Stimulated activated naive B cell treated with anti-CD40 and anti-IgM and Interleukin-4, amounts not matched to agents 10 μg/mL and 1 μg/mL and 100 μg/mL, for 72 hours (primary cell): ENCODE data around the gene DRC3.

Source experiments
- ATAC-seq, 2 donors: fragments of 150-1000 bp; cut with Tn5 transposase; replicated peaks; 2 replicates each; pipeline ENCODE4 v1.10.0; 2021; ENCODE audit warnings: moderate library complexity in 1 of 2
- DNase-seq: peaks from one replicate; pipeline ENCODE4 v3.0.0; 2021
- H3K27ac Mint-ChIP-seq: one replicate; pipeline ENCODE4 v1.8.0; 2022; ENCODE audit warnings: mild to moderate bottlenecking, mixed read lengths
- H3K27me3 Mint-ChIP-seq, 2 donors: one replicate each; pipeline ENCODE4 v1.8.0; 2022; ENCODE audit warnings: mixed read lengths in 2 of 2
- H3K36me3 Mint-ChIP-seq, 2 donors: one replicate each; pipeline ENCODE4 v1.8.0; 2022; ENCODE audit warnings: mixed read lengths in 2 of 2, mild to moderate bottlenecking in 1 of 2
- H3K4me1 Mint-ChIP-seq, 2 donors: one replicate each; pipeline ENCODE4 v1.8.0; 2022; ENCODE audit warnings: mixed read lengths in 2 of 2, mild to moderate bottlenecking in 1 of 2
- H3K4me3 Mint-ChIP-seq, 2 donors: one replicate each; pipeline ENCODE4 v1.8.0; 2022; ENCODE audit warnings: mild to moderate bottlenecking in 2 of 2, mixed read lengths in 2 of 2, moderate library complexity in 1 of 2
- H3K9me3 Mint-ChIP-seq, 2 donors: one replicate each; pipeline ENCODE4 v1.8.0; 2022; ENCODE audit warnings: mixed read lengths in 2 of 2, mild to moderate bottlenecking in 1 of 2

The DRC3 gene, protein sequence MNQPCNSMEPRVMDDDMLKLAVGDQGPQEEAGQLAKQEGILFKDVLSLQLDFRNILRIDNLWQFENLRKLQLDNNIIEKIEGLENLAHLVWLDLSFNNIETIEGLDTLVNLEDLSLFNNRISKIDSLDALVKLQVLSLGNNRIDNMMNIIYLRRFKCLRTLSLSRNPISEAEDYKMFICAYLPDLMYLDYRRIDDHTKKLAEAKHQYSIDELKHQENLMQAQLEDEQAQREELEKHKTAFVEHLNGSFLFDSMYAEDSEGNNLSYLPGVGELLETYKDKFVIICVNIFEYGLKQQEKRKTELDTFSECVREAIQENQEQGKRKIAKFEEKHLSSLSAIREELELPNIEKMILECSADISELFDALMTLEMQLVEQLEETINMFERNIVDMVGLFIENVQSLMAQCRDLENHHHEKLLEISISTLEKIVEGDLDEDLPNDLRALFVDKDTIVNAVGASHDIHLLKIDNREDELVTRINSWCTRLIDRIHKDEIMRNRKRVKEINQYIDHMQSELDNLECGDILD

DNA sequence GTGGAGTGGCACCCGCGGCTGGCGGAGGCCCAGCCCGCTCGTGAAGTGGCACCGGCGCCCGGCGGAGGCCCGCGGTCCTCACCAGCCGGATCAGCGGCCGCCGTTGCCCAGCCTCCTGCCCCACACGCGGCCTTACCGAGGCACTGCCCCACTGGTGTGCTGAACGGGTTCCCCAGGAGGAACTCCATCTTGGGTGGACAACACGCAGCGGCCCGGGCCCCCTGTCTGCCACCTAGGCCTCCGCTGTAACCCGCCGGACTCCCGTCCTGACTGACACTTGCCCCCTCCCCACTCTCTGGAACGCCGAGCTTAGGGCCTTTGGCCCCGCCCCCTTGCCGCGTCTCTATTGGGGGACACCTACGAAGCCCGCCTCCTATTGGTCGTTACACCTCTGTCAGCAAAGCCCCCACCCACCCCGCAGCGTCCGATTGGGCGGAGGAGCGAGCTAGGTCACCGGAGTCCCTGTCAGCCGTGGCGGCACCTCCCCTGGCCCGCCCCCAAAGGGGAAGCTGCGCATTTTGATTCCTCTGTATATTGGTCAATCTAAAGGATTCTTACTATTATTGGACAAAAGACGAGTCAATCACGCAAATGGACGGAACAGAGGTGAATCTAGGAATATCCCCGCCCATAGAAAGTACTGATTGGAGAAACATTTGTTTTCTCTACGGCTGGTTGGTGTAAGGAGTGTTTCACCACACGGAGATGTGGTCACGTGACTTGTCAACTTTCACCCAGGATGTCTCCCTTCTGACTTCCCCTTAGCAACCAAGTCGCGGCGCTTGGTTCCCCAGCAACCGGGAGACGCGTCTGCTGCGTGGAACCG is at the start of gene DRC3, which contains the start of gene TOM1L2:
Gene DRC3, plus strand, starts transcription at position 737 of the 826 bp plus-strand sequence. CDS start 4,737 bp downstream, outside the sequence.
Gene TOM1L2, minus strand, starts transcription at position 275 of the 826 bp plus-strand sequence. Its CDS starts 87 bp downstream, at position 188.
- ATAC-seq (peak; percentile 97), DNase-seq (peak; percentile 100)
- H3K36me3 Mint-ChIP-seq = no peaks in the 10 kb centered on the region
- no peaks in the 10 kb centered on the region for H3K27me3 Mint-ChIP-seq
- H3K9me3 Mint-ChIP-seq = no peaks in the 10 kb centered on the region
- H3K4me1 Mint-ChIP-seq = peaks cover 10 to 14% of the 10 kb centered on the region in 2 donors
- H3K4me3 Mint-ChIP-seq = peak within 1 kb of the TSS; percentile 96
- H3K27ac Mint-ChIP-seq = peak within 1 kb of the TSS; percentile 98

DNA sequence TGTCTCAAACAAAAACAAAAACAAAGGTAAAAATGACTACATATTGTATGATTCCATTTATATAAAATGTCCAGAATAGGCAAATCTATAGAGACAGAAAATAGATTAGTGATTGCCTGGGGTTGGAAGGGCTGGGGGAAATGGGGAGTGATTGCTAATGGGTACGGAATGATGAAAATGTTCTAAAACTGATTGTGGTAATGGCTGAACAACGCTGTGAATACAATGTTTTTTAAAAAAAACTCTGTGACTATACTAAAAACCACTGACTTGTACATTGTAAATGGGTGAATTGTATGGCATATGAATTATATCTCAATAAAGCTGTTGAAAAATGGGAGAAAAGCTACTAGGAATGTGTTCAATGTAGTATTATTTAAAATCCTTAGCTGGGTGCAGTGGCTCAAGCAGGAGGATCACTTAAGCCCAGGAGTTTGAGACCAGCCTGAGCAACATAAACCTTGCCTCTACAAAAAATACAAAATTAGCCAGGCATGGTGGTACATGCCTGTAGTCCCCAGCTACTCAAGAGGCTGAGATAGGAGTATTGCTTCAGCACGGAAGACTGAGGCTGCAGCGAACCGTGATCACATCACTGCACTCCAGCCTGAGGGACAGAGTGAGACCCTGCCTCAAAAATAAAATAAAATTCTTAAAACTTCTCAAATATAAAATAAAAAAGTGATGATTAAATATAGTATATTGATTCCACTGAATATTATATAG is 48.4 kb upstream of the DRC3 start:
- ATAC-seq (no peak), DNase-seq (no peak)
- H3K36me3 Mint-ChIP-seq = peaks cover 0 to 2% of the 10 kb centered on the region in 2 donors
- H3K27ac Mint-ChIP-seq = no peak overlapping the region
- H3K4me1 Mint-ChIP-seq = peaks cover 9 to 14% of the 10 kb centered on the region in 2 donors
- no peaks in the 10 kb centered on the region for H3K27me3 Mint-ChIP-seq
- H3K9me3 Mint-ChIP-seq = peaks cover 0 to 2% of the 10 kb centered on the region in 2 donors
- no peak overlapping the region for H3K4me3 Mint-ChIP-seq

DNA sequence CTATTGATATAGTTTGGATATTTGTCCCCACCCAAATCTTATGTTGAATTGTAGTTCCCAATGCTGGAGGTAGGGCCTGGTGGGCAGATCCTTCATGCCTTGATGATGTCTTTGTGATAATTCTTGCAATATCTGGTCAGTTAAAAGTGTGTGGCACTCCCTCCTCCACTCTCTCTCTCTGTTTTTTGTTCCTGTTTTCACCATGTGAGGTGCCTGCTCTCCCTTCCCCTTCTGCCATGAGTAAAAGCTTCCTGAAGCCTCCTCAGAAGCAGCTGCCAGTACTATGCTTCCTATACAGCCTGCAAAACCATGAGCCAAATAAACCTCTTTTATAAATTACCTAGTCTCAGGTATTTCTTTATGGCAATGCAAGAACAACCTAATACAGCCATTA is 47.8 kb upstream of the DRC3 start:
- no peaks in the 10 kb centered on the region for H3K27me3 Mint-ChIP-seq
- H3K4me1 Mint-ChIP-seq = peaks cover 9 to 12% of the 10 kb centered on the region in 2 donors
- H3K36me3 Mint-ChIP-seq = peaks cover 0 to 2% of the 10 kb centered on the region in 2 donors
- DNase-seq (no peak), ATAC-seq (peak in 1 of 2 donors; percentile 23)
- H3K9me3 Mint-ChIP-seq = peaks cover 0 to 2% of the 10 kb centered on the region in 2 donors
- no peak overlapping the region for H3K27ac Mint-ChIP-seq
- no peak overlapping the region for H3K4me3 Mint-ChIP-seq

DNA sequence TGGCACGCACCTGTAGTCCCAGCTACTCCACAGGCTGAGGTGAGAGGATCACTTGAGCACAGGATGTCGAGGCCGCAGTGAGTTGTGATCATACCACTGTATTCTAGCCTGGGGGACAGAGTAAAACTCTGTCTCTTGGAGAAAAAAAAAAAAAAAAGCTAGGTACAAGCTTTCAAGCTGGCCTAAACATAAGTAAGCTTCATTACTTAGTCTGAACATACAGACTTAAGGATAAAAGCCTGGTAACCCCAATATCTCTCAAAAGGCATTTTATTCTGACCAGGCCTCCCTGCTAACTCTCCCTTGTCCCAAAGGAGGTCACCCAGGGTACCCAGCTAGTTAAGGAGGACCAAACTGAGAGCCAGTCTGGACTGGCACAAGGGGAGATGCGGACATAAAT is 46.6 kb upstream of the DRC3 start:
- H3K9me3 Mint-ChIP-seq = peaks cover 0 to 2% of the 10 kb centered on the region in 2 donors
- ATAC-seq (no peak), DNase-seq (no peak)
- no peaks in the 10 kb centered on the region for H3K27me3 Mint-ChIP-seq
- H3K27ac Mint-ChIP-seq = no peak overlapping the region
- no peak overlapping the region for H3K4me3 Mint-ChIP-seq
- peaks cover 0 to 2% of the 10 kb centered on the region in 2 donors for H3K36me3 Mint-ChIP-seq
- peaks cover 9 to 10% of the 10 kb centered on the region in 2 donors for H3K4me1 Mint-ChIP-seq

DNA sequence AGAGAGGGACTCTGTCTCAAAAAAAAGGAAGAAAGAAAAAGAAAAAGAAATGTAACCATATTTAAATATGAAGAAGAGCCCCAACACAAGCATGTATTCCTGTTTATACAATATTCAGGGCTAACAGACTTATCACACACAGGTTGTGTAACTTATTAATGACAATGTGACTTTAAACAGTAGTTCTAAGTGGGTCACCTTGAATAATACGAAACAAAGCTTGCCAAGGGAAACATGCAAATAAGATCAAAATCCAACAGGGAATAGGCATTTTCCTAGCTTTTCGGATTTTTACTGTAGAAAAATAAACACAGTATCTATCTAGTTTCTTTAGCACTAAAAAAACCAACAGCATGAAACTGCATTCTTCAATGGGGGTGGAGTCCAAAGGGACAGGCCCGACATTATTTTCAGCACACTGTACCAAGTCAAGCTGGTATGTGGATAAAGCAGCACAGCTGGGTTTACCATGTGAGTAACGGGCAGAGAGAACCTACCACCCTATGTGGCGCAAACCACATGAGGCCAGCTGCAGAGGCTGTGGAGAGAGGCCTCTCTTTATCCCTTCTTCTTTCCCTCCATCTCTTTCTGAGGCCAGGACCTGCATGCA is 45.7 kb upstream of the DRC3 start:
- peaks cover 0 to 2% of the 10 kb centered on the region in 2 donors for H3K9me3 Mint-ChIP-seq

DNA sequence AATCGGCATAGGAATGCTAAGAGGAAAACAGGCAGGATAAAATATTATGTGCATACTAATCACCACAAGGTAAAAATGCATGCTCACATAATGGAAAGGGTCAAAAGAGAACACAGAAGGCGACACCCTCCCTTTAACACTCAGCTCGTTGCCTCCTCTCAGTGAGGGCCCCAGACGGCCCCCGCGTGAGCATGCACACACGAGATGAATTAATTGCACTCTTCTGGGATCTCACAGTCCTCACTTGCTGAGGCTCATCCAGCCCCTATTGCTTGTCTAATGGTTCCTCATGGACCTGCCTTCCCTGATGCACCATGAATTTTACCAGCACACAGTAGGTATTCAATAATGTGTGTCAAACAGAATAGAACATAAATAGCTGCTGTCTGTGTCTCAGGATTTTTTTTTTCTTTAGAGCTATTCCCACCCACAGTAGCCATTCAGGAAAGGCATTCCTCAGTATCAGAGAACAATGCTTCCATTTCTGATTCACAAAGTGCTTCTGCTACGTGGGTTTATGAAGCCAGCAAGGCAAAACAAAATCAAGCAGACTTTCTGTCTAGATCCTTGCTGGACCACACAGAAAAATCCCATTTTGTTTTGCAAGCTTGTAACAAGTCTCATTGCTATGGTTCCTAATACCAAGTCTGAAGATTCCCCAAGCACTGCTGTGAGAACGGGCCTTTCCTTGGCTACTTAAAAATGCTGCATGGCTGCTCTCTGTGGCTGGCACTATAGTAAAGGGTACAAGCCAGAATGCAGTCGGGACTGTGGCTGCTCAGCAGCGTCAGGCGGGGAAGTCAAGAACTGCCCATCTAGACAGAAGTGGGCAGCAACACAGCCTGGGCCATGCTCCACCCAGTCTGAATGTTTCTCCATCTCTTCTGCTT is 44.0 kb upstream of the DRC3 start:
- peaks cover 6 to 7% of the 10 kb centered on the region in 2 donors for H3K4me1 Mint-ChIP-seq
- H3K36me3 Mint-ChIP-seq = no peaks in the 10 kb centered on the region
- no peak overlapping the region for H3K27ac Mint-ChIP-seq
- no peaks in the 10 kb centered on the region for H3K27me3 Mint-ChIP-seq
- H3K4me3 Mint-ChIP-seq = no peak overlapping the region
- ATAC-seq (no peak), DNase-seq (no peak)
- H3K9me3 Mint-ChIP-seq = peaks cover 0 to 2% of the 10 kb centered on the region in 2 donors

More for the DNA sequence above, 45.7 kb upstream of the DRC3 start:
- no peak for ATAC-seq
- no peak for DNase-seq
- no peak overlapping the region for H3K4me3 Mint-ChIP-seq
- H3K27ac Mint-ChIP-seq = peak overlapping the region; percentile 38
- no peaks in the 10 kb centered on the region for H3K36me3 Mint-ChIP-seq
- no peaks in the 10 kb centered on the region for H3K27me3 Mint-ChIP-seq
- H3K4me1 Mint-ChIP-seq = peaks cover 6 to 7% of the 10 kb centered on the region in 2 donors

DNA sequence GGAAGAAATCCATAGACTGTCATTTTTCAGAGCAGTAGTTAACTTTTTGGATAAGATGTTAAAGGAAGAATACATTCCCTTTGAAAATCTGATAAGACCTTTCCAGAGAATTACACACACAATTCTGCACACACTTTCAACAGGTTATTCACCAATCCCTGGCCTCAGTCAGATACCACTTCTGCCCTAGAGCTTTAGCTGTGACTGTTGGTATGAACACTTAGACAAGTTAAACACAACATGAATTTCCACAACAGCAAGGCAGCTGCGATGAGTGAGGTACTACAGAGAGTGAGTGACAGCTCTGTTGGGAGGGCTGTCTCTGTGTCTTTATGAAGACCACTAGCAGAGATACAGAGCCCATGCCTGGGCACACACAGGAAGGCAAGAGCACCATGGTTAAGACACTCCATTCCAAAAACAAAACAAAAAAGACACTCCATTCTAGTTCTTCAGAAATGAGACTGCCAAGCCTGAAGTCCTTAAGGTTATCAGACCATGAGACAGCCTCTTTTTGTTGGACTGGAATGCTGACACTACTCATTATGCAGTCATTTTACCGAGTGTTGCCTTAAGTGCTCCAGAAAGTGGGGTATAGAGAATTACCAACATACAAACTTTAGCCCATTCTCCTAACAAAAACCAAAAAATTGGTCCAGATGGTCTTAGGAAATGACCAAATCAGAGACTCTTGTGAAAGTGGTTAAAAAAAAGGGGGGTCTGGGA is 42.8 kb upstream of the DRC3 start:
- H3K9me3 Mint-ChIP-seq = peaks cover 0 to 2% of the 10 kb centered on the region in 2 donors
- H3K27me3 Mint-ChIP-seq = no peaks in the 10 kb centered on the region
- H3K27ac Mint-ChIP-seq = no peak overlapping the region
- H3K4me3 Mint-ChIP-seq = no peak overlapping the region
- H3K36me3 Mint-ChIP-seq = no peaks in the 10 kb centered on the region
- DNase-seq (no peak), ATAC-seq (no peak)
- peaks cover 5 to 6% of the 10 kb centered on the region in 2 donors for H3K4me1 Mint-ChIP-seq

DNA sequence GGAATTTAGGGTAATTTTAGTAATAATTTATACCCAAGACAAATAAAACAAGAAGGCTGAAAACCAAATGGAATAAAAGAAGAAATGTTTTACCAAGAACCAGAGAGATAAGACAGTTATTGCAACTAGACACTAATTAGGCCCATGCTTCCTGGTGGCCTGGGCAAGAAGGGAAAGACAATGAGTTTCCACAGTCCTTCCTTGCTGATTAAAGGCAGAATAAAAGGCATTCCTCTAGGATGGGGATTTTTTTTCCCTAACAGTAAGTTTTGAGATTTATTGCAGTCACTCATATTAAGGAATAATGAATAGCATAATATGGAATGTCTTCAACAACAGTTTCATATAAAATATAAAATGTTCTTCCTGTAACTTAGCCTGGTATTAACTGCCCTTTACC is 42.0 kb upstream of the DRC3 start:
- no peak for ATAC-seq
- H3K36me3 Mint-ChIP-seq = no peaks in the 10 kb centered on the region
- H3K27ac Mint-ChIP-seq = no peak overlapping the region
- no peak overlapping the region for H3K4me3 Mint-ChIP-seq
- peaks cover 9% of the 10 kb centered on the region in 2 donors for H3K4me1 Mint-ChIP-seq
- no peaks in the 10 kb centered on the region for H3K9me3 Mint-ChIP-seq
- H3K27me3 Mint-ChIP-seq = no peaks in the 10 kb centered on the region
- DNase-seq = no peak

DNA sequence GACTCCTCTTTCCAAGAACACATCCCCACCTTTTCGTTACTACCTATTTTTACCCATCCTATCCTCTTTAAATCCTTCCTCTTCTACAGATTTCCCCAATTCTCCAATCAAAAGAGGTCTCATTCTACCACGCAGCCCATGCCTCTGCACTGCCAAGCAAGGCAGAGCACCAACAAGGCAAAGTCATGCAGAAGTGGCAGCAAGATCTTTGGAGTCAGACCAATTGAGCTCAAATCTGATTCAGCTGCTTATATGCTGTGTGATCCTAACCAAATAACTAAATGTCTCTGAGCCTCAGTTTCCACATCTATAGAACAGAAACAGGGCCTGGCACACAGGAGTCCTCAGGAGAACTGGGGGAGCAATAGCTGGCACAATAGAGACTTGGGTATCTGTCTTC is 41.5 kb upstream of the DRC3 start:
- H3K4me1 Mint-ChIP-seq = peaks cover 12 to 14% of the 10 kb centered on the region in 2 donors
- no peaks in the 10 kb centered on the region for H3K27me3 Mint-ChIP-seq
- no peak overlapping the region for H3K4me3 Mint-ChIP-seq
- no peak for ATAC-seq
- no peaks in the 10 kb centered on the region for H3K9me3 Mint-ChIP-seq
- no peak for DNase-seq
- no peak overlapping the region for H3K27ac Mint-ChIP-seq
- no peaks in the 10 kb centered on the region for H3K36me3 Mint-ChIP-seq

DNA sequence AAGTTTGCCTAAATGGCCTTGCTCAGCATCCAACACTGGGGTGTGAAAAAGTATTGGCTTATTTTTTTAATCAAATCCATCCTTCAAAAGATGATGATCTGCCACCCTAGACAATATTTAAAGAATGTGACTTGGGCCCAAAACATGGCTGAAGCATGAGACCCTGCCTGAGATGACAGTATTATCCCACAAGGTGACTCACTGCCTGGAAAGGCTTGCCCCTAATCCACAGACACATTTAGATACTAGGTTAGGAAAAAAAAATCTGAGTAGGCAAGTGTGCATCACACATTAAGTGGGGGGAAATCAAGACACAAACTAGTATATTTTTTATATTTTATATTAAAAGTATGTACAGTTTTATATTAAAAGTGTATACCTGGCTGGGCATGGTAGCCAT is 38.9 kb upstream of the DRC3 start:
- DNase-seq = no peak
- Mint-ChIP-seq H3K36me3 (no peaks in the 10 kb centered on the region), H3K27ac (no peak overlapping the region), H3K4me1 (peaks cover 9 to 16% of the 10 kb centered on the region in 2 donors), H3K4me3 (no peak overlapping the region), H3K9me3 (no peaks in the 10 kb centered on the region), H3K27me3 (no peaks in the 10 kb centered on the region)
- ATAC-seq = no peak

DNA sequence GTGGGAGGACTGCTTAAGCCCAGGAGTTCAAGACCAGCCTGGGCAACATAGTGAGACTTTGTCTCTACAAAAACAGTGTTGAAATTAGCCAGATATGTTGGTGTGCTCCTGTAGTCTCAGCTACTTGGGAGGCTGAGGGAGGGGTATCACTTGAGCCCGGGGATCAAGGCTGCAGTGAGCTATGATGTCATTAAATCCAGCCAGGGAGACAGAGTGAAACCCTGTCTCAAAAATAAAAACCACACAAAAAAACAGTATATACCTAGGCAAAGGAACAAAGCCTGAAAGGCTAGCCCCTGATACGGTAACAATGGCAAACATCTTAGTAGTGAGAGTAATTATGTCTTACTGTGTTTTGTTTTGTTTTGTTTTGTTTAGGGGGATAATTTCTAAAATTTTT is 38.4 kb upstream of the DRC3 start:
- H3K4me1 Mint-ChIP-seq = peaks cover 9 to 16% of the 10 kb centered on the region in 2 donors
- H3K27me3 Mint-ChIP-seq = no peaks in the 10 kb centered on the region
- H3K36me3 Mint-ChIP-seq = no peaks in the 10 kb centered on the region
- H3K9me3 Mint-ChIP-seq = no peaks in the 10 kb centered on the region
- H3K4me3 Mint-ChIP-seq = no peak overlapping the region
- H3K27ac Mint-ChIP-seq = no peak overlapping the region
- DNase-seq (no peak), ATAC-seq (no peak)

DNA sequence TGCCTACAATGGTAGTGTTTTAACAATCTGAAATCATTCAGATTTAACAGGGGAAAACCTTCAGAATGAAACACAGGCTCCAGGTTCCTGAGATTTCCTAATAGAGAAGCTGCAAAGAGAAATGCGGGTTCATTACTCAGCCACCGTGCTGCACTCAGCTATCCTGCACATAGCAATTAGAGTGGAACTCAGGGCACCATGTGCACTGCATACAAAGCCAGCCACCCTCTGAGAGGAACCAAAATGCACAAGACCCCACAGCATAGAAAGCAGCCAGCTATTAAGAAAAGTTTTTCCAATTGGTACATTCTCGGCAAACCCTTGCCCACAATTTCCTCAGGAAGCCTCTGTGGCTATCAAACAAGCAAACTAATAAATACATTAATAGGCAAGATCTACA is 37.9 kb upstream of the DRC3 start:
- Mint-ChIP-seq H3K4me1 (peaks cover 9 to 16% of the 10 kb centered on the region in 2 donors), H3K36me3 (no peaks in the 10 kb centered on the region), H3K27ac (no peak overlapping the region), H3K9me3 (no peaks in the 10 kb centered on the region), H3K27me3 (no peaks in the 10 kb centered on the region), H3K4me3 (no peak overlapping the region)
- DNase-seq (no peak), ATAC-seq (no peak)
